Measurements from ENCODE around the gene IRAK2.
A peak's percentile ranks its signal among the peaks of the same experiment; 100 is the strongest.

Gene IRAK2

GRCh38 chr3:10189557-10190354 is 25.0 kb downstream of the IRAK2 start:
- peak; percentile 42 for DNase-seq (ENCODE audit: low spot score)

- peak; percentile 69 for DNase-seq (ENCODE audit: low spot score)
Observed at GRCh38 chr3:10192953-10193691, 28.4 kb downstream of the IRAK2 start.

DNA sequence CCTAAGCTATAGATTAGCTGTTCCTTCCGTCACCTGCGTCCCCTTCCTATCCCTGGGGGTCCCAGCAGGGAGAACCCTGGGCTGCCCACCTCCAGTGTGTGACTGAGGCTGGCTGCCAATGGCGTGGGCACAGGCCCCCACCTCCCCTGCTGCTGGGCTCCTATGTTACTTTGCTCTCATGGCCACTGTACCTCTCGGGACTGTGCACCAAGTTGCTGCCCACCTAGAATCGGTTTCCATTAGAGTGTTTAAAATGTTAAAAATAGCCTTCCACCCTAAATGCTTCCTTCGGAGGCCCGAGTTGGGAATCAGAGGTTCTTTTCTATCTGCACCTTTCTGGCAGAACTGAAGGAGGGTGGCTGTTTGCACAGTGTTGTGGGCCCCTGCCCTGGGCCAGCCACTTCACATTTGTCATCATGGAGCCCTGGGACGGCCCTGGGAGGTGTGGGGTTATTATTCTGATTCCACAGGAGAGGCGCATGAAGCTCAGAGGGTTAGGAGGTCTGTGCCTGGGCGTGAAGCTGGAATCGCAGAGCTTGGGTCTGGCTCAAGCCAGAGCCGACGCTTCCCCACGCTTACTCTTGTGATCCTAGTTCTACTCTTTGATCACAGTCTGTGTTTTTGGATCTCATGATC is 29.1 kb downstream of the IRAK2 start:
- DNase-seq (ENCODE audit: low spot score) = no peak

DNA sequence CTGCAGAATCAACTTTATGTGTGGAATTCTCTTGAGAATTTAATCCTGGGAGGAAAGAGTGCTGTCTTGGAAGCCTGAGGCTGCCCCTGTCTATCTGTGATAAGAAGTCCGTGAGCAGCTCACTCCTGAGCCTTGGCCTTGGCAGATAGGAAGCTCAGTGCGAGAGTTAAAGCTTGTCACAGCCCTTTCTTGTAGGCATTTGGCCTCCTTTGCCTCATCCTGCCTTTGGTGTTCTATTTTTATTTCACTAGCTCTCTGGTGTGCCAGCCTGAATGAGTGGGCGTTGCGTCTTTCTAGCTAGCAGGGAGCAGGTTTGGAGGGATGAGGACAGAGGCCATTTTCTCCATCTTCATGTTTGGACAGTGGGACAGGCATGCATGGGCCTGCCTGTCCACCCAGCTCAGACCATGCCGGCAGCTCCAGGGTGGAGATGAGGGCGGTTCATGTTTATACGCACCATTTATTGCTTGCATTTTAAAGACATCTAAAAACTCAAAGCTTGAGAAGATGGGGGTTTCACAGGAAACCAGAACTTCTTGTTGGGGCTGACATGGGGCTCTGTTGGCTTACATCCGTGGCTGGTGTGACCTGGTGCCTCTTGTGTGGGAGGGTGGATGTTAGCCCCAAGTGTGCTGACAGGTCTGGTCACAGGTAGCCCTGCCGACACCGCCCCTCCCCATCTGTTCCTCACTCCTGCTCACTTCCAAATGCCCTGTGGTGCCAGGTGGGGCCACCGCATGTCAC is 29.8 kb downstream of the IRAK2 start:
- DNase-seq (ENCODE audit: low spot score) = peak; percentile 68

DNA sequence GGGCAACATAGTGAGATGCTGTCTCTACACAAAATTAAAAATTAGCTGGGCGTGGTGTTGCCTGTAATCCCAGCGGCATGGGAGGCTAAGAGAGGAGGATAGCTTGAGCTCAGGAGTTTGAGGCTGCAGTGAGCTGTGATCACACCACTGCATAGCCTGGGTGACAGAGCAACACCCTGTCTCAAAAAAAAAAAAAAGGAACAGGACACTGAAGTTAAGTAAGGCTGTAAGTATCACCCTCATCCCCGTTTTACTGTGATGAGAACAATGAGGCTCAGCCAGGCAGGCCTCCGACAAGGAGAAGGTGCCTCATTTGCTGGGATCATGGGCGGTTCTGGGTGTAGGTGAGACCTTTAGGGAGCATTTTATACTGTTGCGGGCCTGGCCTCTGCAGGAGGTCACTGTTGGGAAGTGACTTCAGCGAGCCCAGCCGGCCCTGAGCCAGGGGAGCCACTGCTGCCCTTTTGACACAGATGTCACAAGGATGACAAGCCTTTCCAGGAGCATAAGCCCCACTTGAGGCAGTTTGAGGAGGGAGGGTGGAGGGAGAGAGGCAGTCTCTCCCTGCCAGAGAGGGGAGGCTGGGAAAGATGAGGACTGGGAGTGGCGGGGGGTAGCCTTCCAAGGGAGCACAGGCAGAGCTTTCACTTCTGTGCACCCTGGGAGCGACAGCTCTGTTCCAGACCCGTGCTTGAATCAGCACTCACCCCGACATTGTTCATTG is 30.8 kb downstream of the IRAK2 start:
- DNase-seq (ENCODE audit: low spot score) = no peak

DNA sequence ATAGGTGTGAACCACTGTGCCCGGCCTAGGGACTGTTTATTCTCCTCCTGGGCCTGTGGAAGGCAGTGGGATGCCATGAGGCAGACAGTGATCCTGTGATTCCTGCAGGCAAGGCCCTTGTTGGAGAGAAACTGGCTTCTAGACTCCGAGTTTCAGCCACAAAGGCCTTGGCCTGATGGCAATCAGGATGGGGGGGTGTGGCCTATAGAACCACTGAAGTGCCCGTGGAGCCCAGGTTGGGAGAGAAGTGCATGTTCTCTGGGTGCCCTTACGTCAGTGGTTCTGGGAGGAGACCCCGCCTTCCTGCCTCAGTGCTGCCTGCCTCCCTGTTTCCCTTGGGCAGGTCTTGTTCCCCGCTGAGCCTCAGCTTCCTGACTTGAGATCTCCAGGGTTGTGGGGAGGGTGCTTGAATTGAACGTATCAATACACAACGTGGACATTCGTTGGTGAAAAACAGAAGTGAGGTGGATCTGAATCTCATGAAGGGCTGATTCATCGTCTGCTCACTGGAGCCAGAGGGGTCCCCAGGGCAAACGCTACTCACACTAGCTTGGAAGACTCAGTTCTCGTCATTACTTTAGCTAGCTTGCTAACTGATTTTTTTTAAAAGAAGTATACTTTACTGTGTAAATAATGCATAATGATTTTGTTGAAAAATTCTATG is 31.8 kb downstream of the IRAK2 start:
- DNase-seq (ENCODE audit: low spot score) = no peak

DNA sequence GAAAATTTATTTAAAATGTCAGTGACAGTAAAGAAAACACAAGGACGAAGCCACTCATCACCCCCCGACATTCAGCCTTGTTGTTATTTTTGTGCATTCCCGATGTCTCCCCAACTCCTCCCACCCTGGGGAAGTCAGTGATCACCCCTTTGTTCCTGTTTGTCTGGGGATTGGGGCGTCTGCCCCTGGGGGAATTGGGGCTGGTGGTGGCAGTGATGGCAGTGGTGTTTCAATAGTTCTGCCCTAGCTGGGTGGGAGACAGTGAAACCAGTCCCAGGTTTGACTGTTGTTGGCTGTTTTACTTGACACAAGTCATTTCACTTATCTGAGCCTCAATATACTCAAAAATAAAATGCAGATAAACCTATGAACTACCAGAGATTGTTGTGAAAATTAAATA is 33.5 kb downstream of the IRAK2 start:
- DNase-seq (ENCODE audit: low spot score) = no peak

DNA sequence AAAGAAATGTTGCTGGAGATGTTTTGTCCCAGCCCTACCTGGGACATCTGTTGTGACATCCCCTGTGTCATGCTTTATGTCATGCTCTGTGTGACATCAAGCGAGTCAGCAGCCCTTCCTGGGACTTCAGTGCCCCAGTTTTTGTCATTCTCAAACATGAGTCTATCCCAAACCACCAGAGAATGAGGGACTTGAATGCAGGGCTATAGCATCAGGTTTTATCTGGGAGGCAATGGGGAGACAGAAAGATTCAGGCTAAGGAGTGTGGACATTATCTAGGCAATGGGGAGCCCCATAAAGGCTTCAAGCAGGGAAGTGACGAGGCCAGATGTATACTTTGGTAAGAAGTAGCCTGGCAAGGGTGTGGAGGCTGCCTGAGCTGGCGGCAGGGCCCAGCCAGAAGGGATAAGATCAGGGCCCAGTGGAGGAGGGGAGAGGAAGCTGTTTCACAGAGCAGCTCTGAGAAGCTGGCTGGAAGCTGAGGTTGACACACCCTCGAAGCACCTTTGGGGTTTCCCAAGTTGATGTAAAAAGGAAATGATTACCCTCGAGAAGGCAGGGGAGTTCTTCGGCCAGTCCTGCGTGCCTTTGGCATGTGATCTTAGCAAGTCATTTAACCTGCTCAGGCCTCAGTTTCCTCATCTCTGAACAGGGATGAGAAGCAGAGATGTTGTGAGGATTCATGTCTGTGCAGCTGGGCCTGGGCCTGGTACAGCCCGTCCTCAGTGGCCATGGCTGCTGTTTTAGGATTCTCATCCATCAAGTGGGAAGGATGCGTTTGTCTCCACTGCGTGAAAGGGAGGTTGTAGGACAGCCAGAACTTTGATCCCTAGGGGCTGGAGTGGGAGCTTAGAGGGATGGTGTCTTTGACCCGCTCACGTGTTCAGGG is 34.3 kb downstream of the IRAK2 start:
- DNase-seq (ENCODE audit: low spot score) = peak; percentile 85

- DNase-seq (ENCODE audit: low spot score) = no peak
Observed at GRCh38 chr3:10204921-10205320, 40.2 kb downstream of the IRAK2 start.

- no peak for DNase-seq (ENCODE audit: low spot score)
Observed at GRCh38 chr3:10205451-10206165, 40.9 kb downstream of the IRAK2 start.

- DNase-seq (ENCODE audit: low spot score) = no peak
Observed at GRCh38 chr3:10206166-10206511, 41.4 kb downstream of the IRAK2 start.

GRCh38 chr3:10213156-10213792 is 48.6 kb downstream of the IRAK2 start:
- DNase-seq (ENCODE audit: low spot score) = no peak

- no peak for DNase-seq (ENCODE audit: low spot score)
Observed at GRCh38 chr3:10215578-10216368, 51.1 kb downstream of the IRAK2 start.

- DNase-seq (ENCODE audit: low spot score) = no peak
Observed at GRCh38 chr3:10217359-10217758, 52.6 kb downstream of the IRAK2 start.

- DNase-seq (ENCODE audit: low spot score) = no peak
Observed at GRCh38 chr3:10219737-10220136, 55.0 kb downstream of the IRAK2 start.

DNA sequence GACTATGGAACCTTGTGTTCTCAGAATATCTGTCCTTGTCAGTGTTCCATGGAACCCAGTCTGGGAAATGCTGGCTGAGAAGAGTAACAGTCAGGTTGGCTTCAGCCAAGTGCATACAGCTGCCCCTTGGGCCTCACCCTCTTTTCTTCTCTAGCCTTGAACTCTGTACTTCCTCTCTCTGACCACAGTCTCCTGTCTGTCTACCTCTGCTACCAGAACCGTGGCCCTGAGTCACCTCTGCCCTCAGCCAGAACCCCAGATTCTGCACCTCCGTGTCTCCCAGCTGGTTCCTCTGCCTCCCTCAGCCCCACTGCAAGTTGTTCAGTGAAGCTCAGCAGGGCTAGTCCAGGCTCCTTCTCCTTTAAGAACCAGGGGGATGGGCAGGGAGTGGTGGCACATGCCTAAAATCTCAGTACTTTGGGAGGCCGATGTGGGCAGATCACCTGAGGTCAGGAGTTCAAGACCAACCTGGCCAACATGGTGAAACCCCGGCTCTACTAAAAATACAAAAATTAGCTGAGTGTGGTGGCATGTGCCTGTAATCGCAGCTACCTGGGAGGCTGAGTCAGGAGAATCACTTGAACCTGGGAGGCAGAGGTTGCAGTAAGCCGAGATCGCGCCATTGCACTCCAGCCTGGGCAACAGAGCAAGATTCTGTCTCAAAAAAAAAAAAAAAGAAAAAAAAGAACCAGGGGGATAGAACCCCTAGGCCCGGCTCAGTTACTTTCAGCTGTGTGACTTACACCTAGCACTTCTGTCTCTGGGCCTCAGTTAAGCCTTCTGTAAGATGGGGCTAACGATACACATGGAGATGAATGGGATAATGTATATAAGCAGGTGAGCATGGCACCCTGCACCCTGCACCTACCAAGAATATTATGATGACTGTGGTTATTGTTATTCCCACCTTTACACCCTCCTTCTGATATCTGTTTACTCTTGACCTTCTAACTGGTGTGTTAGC is 59.2 kb downstream of the IRAK2 start:
- DNase-seq (ENCODE audit: low spot score) = peak; percentile 71

Measured in CD4-positive, alpha-beta T cell treated with Interleukin-2 at 100 ng/mL for 4 hours (primary cell).